ENCODE data around the gene ENPP3.

DNA sequence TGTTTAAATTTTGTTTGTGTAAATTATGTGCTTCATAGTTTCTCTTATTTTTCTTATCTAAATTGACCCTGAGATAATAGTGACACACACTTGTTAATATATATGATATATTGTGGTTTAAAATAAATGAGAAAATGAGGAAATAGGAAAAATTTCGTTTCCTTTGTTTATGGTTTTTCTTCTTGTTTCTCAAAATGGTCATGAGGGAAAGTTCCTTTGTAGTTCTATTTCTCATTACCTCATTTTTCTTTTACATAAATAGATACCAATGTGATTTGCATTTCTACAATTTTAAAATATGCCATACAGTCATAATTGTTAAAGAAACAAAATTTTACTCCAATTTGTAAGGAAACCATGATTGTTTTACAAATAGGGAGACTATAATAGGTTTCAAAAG, 54.9 kb downstream of the ENPP3 start:
- TF ChIP-seq TAF1 (IDR thresholded peaks at IDR 0.05; ENCODE audit: borderline replicate concordance, low read depth, low read length), result no peak
- TF ChIP-seq POLR2A (IDR thresholded peaks at IDR 0.05; ENCODE audit: low read depth, low read length), result no peak
